ENCODE data around the gene AMY2A.
"Not testable (repeated sequence)": the region's sequence is repeated elsewhere in the genome, so short reads cannot be mapped to it uniquely, and the experiment has no call there.

The AMY2A gene

GRCh38 chr1:103616994-103617477 lies at the start of gene AMY2A:
AMY2A (plus strand) TSS chr1:103617427; CDS start chr1:103617441, 14 bp downstream.
- H3K4me3 ChIP-seq (ENCODE audit: low read depth, low read length); H3K9ac ChIP-seq (ENCODE audit: low read depth, low read length); H3K27me3 ChIP-seq (ENCODE audit: control insufficient read depth, insufficient read depth, low read length); H3K4me1 ChIP-seq (ENCODE audit: control insufficient read depth, insufficient read depth, low read length); H3K9me3 ChIP-seq (ENCODE audit: control insufficient read depth, insufficient read depth, low read length); H3K27ac ChIP-seq (ENCODE audit: low read depth, low read length); H3K36me3 ChIP-seq (ENCODE audit: control insufficient read depth, insufficient read depth, low read length): not testable (repeated sequence)

- Histone ChIP-seq H3K36me3 (ENCODE audit: control insufficient read depth, insufficient read depth, low read length) (no peaks in the 10 kb centered on the region), H3K4me3 (ENCODE audit: low read depth, low read length) (no peak overlapping the region), H3K9me3 (ENCODE audit: control insufficient read depth, insufficient read depth, low read length) (no peaks in the 10 kb centered on the region), H3K9ac (ENCODE audit: low read depth, low read length) (no peak overlapping the region), H3K27me3 (ENCODE audit: control insufficient read depth, insufficient read depth, low read length) (no peaks in the 10 kb centered on the region), H3K27ac (ENCODE audit: low read depth, low read length) (no peak overlapping the region), H3K4me1 (ENCODE audit: control insufficient read depth, insufficient read depth, low read length) (no peaks in the 10 kb centered on the region)
Observed at GRCh38 chr1:103569493-103569892, 47.7 kb upstream of the AMY2A start.

GRCh38 chr1:103571289-103571688 lies 45.9 kb upstream of the AMY2A start, which contains the start of gene AMY2B:
AMY2B (plus strand) TSS chr1:103571589; CDS start chr1:103571603, 14 bp downstream.
- not testable (repeated sequence) for H3K9ac ChIP-seq (ENCODE audit: low read depth, low read length); H3K27ac ChIP-seq (ENCODE audit: low read depth, low read length); H3K9me3 ChIP-seq (ENCODE audit: control insufficient read depth, insufficient read depth, low read length); H3K27me3 ChIP-seq (ENCODE audit: control insufficient read depth, insufficient read depth, low read length); H3K36me3 ChIP-seq (ENCODE audit: control insufficient read depth, insufficient read depth, low read length); H3K4me1 ChIP-seq (ENCODE audit: control insufficient read depth, insufficient read depth, low read length); H3K4me3 ChIP-seq (ENCODE audit: low read depth, low read length)

- no peaks in the 10 kb centered on the region for H3K36me3 ChIP-seq (ENCODE audit: control insufficient read depth, insufficient read depth, low read length)
- no peaks in the 10 kb centered on the region for H3K9me3 ChIP-seq (ENCODE audit: control insufficient read depth, insufficient read depth, low read length)
- no peaks in the 10 kb centered on the region for H3K27me3 ChIP-seq (ENCODE audit: control insufficient read depth, insufficient read depth, low read length)
- H3K4me1 ChIP-seq (ENCODE audit: control insufficient read depth, insufficient read depth, low read length), result no peaks in the 10 kb centered on the region
- H3K27ac ChIP-seq (ENCODE audit: low read depth, low read length), result no peak overlapping the region
- H3K4me3 ChIP-seq (ENCODE audit: low read depth, low read length), result no peak overlapping the region
- H3K9ac ChIP-seq (ENCODE audit: low read depth, low read length), result no peak overlapping the region
Observed at GRCh38 chr1:103576065-103576464, 41.2 kb upstream of the AMY2A start.

- H3K9ac ChIP-seq (ENCODE audit: low read depth, low read length); H3K36me3 ChIP-seq (ENCODE audit: control insufficient read depth, insufficient read depth, low read length): not testable (repeated sequence)
Observed at GRCh38 chr1:103576784-103577183, 40.4 kb upstream of the AMY2A start.

GRCh38 chr1:103582464-103582863 lies 34.8 kb upstream of the AMY2A start:
- no peaks in the 10 kb centered on the region for H3K27me3 ChIP-seq (ENCODE audit: control insufficient read depth, insufficient read depth, low read length)
- H3K9ac ChIP-seq (ENCODE audit: low read depth, low read length), result no peak overlapping the region
- no peak overlapping the region for H3K27ac ChIP-seq (ENCODE audit: low read depth, low read length)
- no peaks in the 10 kb centered on the region for H3K4me1 ChIP-seq (ENCODE audit: control insufficient read depth, insufficient read depth, low read length)
- H3K36me3 ChIP-seq (ENCODE audit: control insufficient read depth, insufficient read depth, low read length), result no peaks in the 10 kb centered on the region
- peaks cover 5% of the 10 kb centered on the region for H3K9me3 ChIP-seq (ENCODE audit: control insufficient read depth, insufficient read depth, low read length)
- H3K4me3 ChIP-seq (ENCODE audit: low read depth, low read length), result no peak overlapping the region

More at GRCh38 chr1:103576784-103577183, 40.4 kb upstream of the AMY2A start:
- H3K27ac ChIP-seq (ENCODE audit: low read depth, low read length); H3K27me3 ChIP-seq (ENCODE audit: control insufficient read depth, insufficient read depth, low read length); H3K4me3 ChIP-seq (ENCODE audit: low read depth, low read length); H3K4me1 ChIP-seq (ENCODE audit: control insufficient read depth, insufficient read depth, low read length); H3K9me3 ChIP-seq (ENCODE audit: control insufficient read depth, insufficient read depth, low read length): not testable (repeated sequence)

- Histone ChIP-seq H3K36me3 (ENCODE audit: control insufficient read depth, insufficient read depth, low read length) (no peaks in the 10 kb centered on the region), H3K9me3 (ENCODE audit: control insufficient read depth, insufficient read depth, low read length) (peaks cover 18% of the 10 kb centered on the region), H3K9ac (ENCODE audit: low read depth, low read length) (no peak overlapping the region)
Observed at GRCh38 chr1:103583887-103584286, 33.3 kb upstream of the AMY2A start.

GRCh38 chr1:103584537-103584936 lies 32.7 kb upstream of the AMY2A start:
- Histone ChIP-seq H3K9ac (ENCODE audit: low read depth, low read length) (no peak overlapping the region), H3K27ac (ENCODE audit: low read depth, low read length) (no peak overlapping the region), H3K9me3 (ENCODE audit: control insufficient read depth, insufficient read depth, low read length) (peaks cover 25% of the 10 kb centered on the region), H3K36me3 (ENCODE audit: control insufficient read depth, insufficient read depth, low read length) (no peaks in the 10 kb centered on the region), H3K4me3 (ENCODE audit: low read depth, low read length) (no peak overlapping the region), H3K27me3 (ENCODE audit: control insufficient read depth, insufficient read depth, low read length) (no peaks in the 10 kb centered on the region), H3K4me1 (ENCODE audit: control insufficient read depth, insufficient read depth, low read length) (no peaks in the 10 kb centered on the region)

More at GRCh38 chr1:103583887-103584286, 33.3 kb upstream of the AMY2A start:
- Histone ChIP-seq H3K4me1 (ENCODE audit: control insufficient read depth, insufficient read depth, low read length) (no peaks in the 10 kb centered on the region), H3K27ac (ENCODE audit: low read depth, low read length) (no peak overlapping the region), H3K27me3 (ENCODE audit: control insufficient read depth, insufficient read depth, low read length) (no peaks in the 10 kb centered on the region), H3K4me3 (ENCODE audit: low read depth, low read length) (no peak overlapping the region)

- not testable (repeated sequence) for H3K4me3 ChIP-seq (ENCODE audit: low read depth, low read length); H3K9me3 ChIP-seq (ENCODE audit: control insufficient read depth, insufficient read depth, low read length); H3K27ac ChIP-seq (ENCODE audit: low read depth, low read length); H3K9ac ChIP-seq (ENCODE audit: low read depth, low read length); H3K36me3 ChIP-seq (ENCODE audit: control insufficient read depth, insufficient read depth, low read length); H3K27me3 ChIP-seq (ENCODE audit: control insufficient read depth, insufficient read depth, low read length); H3K4me1 ChIP-seq (ENCODE audit: control insufficient read depth, insufficient read depth, low read length)
Observed at GRCh38 chr1:103602740-103603139, 14.5 kb upstream of the AMY2A start.

GRCh38 chr1:103616362-103616761 lies 865 bp upstream of the AMY2A start:
- Histone ChIP-seq H3K27me3 (ENCODE audit: control insufficient read depth, insufficient read depth, low read length) (no peaks in the 10 kb centered on the region), H3K4me3 (ENCODE audit: low read depth, low read length) (no peak overlapping the region), H3K9ac (ENCODE audit: low read depth, low read length) (no peak overlapping the region), H3K9me3 (ENCODE audit: control insufficient read depth, insufficient read depth, low read length) (no peaks in the 10 kb centered on the region; the same call in 1 of the 2 replicates), H3K36me3 (ENCODE audit: control insufficient read depth, insufficient read depth, low read length) (no peaks in the 10 kb centered on the region), H3K4me1 (ENCODE audit: control insufficient read depth, insufficient read depth, low read length) (no peaks in the 10 kb centered on the region), H3K27ac (ENCODE audit: low read depth, low read length) (no peak overlapping the region)

GRCh38 chr1:103627436-103627835 lies 10.2 kb downstream of the AMY2A start:
- not testable (repeated sequence) for H3K4me3 ChIP-seq (ENCODE audit: low read depth, low read length); H3K27ac ChIP-seq (ENCODE audit: low read depth, low read length); H3K9me3 ChIP-seq (ENCODE audit: control insufficient read depth, insufficient read depth, low read length); H3K4me1 ChIP-seq (ENCODE audit: control insufficient read depth, insufficient read depth, low read length); H3K9ac ChIP-seq (ENCODE audit: low read depth, low read length); H3K27me3 ChIP-seq (ENCODE audit: control insufficient read depth, insufficient read depth, low read length); H3K36me3 ChIP-seq (ENCODE audit: control insufficient read depth, insufficient read depth, low read length)

GRCh38 chr1:103641194-103641593 lies 24.0 kb downstream of the AMY2A start:
- H3K27me3 ChIP-seq (ENCODE audit: control insufficient read depth, insufficient read depth, low read length); H3K9ac ChIP-seq (ENCODE audit: low read depth, low read length); H3K36me3 ChIP-seq (ENCODE audit: control insufficient read depth, insufficient read depth, low read length); H3K4me1 ChIP-seq (ENCODE audit: control insufficient read depth, insufficient read depth, low read length); H3K27ac ChIP-seq (ENCODE audit: low read depth, low read length); H3K4me3 ChIP-seq (ENCODE audit: low read depth, low read length); H3K9me3 ChIP-seq (ENCODE audit: control insufficient read depth, insufficient read depth, low read length): not testable (repeated sequence)

All from HUES48 (cell line).